HCEC 1CT (cell line): ENCODE results near the gene RELN.
A peak's percentile ranks its signal among the peaks of the same experiment; 100 is the strongest.

ENCODE experiments used
- DNase-seq: peaks from one replicate; pipeline ENCODE4 v3.0.0-alpha.2; 2017

The RELN gene

DNA sequence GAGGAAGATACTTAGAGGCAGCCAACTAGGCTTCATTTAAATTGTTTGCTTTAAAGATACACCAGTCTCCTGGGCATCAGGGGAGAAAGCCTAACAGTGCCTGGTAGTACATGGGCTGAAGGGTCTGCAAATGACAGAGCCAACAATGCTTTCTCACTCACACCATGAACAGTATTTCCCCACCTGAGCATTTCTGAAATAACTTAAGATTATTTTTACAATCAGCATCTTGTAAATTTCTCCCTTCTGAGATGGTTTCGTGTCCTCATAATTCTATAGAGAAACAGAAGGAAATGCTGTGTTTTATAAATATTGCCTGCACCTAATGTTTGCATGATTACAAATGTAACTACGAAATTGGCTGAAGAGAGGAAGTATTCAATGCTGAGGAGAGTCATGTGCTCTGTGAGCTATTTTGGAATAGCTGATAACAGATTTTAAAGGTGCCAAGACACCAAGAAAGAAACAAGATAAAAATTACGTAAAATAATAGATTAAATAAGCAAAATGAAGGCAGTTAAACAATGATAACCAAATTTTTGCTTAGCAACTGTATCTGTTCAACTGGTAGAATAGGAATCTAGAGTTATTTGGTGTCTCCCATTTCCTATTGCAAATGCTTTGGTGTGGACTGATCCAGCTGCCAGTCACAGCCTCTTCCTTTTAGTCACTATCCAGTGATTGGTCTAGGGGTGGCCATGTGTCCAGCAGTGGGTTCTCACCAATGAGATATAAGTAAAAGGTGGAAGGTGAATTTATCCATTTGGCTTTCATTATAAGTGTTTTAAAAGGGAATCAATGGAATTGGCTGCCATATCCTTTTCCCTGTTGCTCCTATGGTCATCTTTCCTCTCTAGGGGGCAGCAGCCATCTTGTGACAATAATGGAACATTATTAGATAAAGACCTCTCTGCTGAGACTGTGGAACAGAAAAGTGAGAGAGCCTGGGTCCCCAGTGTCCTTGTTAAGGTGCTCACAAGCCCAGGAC is 375.5 kb downstream of the RELN start:
- peak; percentile 42 for DNase-seq

- no peak for DNase-seq
These were observed 379.7 kb downstream of the RELN start for GRCh38 chr7:103609778-103610177.

DNA sequence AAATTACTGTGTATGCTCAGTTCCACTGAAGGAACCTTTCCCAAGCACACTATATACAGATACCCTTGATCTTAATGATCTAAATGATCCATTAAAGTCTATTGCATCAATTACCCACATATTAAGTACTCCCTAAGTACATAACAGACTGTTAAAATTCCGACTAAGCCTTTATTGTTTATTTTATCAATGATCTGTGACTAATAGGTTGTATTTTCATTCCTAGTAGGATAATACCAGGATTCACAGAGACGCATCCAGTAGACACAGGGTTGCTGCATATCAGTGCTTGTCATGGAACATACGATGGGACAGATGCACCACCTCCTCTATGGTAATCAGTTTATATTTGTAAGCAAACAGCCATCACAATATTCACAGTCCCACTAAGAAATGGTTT is 383.8 kb downstream of the RELN start:
- no peak for DNase-seq

DNA sequence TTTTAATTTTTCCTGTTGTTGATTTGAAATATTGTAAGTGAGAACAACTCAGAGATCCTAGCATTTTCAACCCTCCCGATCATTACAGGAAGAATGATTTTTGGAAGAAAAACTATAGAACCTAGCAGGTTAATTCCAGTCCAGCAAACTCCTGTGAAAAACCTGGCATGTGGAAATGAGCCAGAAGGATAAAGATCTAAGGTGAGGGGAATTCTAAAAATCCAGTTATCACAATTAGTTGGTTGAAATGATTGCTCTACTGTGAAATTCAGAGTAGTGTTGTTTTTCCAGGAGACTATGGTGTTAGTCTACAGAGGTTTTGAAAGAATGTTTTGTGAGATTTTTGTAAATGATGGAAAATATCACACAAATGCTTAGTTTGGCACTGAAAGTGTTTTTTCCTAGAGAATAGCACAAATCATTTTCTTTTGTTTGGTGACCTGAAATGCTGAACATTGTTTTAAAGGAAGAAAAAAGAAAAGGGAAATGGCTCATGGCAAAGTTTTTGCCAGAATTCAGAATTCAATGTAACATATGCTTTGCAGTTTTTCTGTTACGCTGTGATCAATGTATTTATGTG is 391.0 kb downstream of the RELN start:
- DNase-seq, result no peak

- DNase-seq, result no peak
These were observed 391.9 kb downstream of the RELN start for GRCh38 chr7:103597606-103598005.

GRCh38 chr7:103594186-103594585 is 395.3 kb downstream of the RELN start:
- no peak for DNase-seq

GRCh38 chr7:103593691-103594090 is 395.8 kb downstream of the RELN start:
- DNase-seq, result no peak

- DNase-seq, result no peak
These were observed 396.6 kb downstream of the RELN start for GRCh38 chr7:103592844-103593243.

- DNase-seq, result no peak
These were observed 397.3 kb downstream of the RELN start for GRCh38 chr7:103592187-103592586.

GRCh38 chr7:103580031-103580430 is 409.4 kb downstream of the RELN start:
- no peak for DNase-seq

GRCh38 chr7:103577059-103577458 is 412.4 kb downstream of the RELN start:
- no peak for DNase-seq

DNA sequence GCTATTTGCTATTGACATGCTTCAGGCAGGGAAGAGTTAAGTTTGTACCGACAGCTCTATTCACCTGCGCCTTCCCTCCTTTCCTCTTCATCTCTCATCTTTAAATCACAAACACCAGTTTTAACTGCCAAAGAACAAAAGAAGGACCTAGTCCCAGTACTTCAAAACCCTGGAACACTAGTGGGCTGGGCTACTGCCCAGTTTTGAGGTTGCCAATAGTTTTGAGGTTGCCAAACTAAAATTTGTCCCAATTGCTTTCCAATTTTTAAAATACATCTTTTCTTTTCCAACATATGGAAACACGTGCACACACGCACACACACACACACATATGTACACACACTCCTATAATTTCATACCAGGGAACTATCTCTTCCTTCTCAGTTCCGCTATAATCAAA is 412.8 kb downstream of the RELN start:
- no peak for DNase-seq

GRCh38 chr7:103574576-103574975 is 414.9 kb downstream of the RELN start:
- no peak for DNase-seq

GRCh38 chr7:103573479-103574058 is 415.9 kb downstream of the RELN start:
- peak; percentile 22 for DNase-seq

DNA sequence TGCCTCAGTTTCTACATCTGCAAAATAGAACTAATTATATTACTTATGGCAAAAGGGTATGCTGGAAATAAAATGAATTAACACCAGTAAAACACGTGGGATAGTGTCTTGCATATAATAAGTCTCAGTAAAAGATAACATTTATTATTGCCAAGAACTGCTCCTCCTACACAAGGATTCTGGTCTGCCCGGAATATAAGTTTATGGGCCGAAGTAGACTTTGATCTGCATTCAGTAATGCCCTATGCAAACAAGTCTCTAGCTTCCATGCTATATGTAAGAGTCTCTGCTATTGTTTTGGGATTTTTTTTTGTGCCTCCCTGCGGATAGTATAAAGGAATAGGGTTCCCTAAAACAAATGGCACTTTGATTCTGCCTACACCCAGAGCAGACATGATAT is 417.9 kb downstream of the RELN start:
- no peak for DNase-seq

- no peak for DNase-seq
These were observed 419.7 kb downstream of the RELN start for GRCh38 chr7:103569621-103570305.

DNA sequence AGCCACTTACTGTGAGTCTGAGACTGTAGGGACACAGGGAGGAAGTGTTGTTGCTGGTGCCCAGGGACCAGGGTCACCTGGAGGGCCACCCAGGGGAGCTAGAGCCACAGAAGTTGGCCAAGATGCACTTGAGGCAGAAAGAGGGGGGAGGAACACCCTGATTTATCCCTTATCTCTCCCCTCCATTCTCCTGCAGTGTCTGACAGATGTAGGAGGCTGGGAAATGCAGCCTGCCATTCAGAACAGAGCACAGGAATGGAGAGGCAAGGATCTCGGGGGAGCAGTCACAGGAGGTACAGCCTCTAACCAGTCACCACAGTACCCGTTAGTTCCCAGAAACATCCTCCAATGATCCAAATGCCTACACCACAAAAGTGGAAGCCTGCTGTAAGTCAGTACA is 425.0 kb downstream of the RELN start:
- DNase-seq, result no peak

DNA sequence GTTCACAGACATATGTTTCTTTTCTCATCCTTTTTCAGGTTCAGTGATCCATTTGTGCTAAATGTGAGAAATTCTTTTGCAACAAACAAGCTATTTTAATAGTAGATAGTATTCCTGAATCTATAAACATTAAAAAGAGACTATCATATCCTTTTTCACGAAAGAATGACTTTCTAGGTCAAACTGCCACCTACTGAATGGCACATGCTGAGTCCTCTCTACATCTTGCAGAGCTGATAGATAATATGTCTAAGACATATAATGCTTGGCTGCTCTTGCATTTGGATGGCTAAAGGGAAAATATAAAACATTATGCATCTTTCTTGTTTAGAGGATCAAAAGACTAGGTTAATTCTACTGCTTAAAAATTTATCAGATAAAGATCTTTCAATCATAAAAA is 429.3 kb downstream of the RELN start:
- no peak for DNase-seq

DNA sequence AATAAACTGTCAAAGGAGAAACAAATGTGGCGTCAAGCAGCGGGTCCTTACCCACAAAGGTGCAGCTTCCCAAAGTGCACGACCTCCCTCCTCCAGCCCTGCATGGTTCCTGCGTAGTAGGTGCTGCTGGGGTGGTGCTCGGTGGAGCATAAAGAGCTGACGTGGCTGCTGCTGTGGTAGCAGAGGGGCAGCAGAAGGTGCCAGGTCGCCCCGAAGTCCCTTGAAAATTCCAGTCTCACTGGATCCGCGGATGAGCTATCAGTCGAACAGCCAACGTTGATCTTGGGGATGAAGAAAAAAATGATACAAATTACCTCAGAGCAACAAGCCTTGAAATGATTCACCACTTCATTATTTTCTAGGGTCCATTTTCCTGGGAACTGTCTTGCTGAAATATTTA is 438.4 kb downstream of the RELN start:
- no peak for DNase-seq

- DNase-seq, result no peak
These were observed 439.7 kb downstream of the RELN start for GRCh38 chr7:103549786-103550185.

- no peak for DNase-seq
These were observed 441.8 kb downstream of the RELN start for GRCh38 chr7:103547451-103548284.

DNA sequence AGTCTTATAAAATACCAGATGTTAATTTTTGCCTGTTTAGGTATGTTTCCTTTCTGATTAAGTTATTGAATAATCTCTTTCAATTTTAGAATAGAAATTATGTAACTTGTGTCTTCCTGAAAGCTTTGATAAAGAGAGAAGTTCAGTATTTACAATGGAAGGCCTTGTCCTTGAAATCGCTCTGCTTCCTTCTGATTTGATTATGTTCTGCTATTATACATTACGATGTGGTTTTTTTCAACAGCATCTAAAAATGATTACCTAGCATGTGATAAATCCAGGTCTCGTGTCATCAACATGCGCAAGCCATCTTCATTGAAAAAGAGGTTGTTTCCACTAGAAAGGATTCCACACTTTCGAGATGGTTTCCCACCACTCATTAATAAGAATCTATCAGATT is 447.0 kb downstream of the RELN start:
- no peak for DNase-seq

DNA sequence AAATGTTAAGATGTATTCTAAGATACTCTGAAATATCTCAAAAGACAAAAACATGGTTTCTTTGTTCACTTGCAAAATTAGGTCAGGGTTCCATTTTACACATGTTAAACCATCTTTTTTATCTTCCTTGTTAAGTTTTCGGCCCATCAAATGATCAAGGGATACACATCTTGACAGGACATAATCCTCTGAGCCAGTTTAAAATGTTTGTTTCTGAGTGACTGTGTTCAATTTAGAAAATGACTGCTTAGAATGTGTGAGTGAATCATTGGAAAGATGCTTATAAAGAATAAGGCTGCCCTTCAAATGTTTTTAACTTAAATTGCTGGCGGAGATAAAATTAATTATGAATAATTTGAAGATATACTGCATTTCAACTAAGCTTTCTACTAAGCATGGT is 447.5 kb downstream of the RELN start:
- DNase-seq, result no peak
